HepG2 (cell line): ENCODE results near the gene SKIC2. TPM values are rescaled to one million over a fixed set of nuclear protein-coding genes. Genes with fewer than 3 reads are reported as not detected.

Experiments used
- AGO1 ChIP-seq: fragments of 200-400 bp; formaldehyde crosslinking; IDR thresholded peaks from 2 replicates; pipeline ENCODE4 v1.6.1; 2017; ENCODE audit warnings: mild to moderate bottlenecking, low read depth, low read length, moderate library complexity; ENCODE audit not compliant: poor library complexity, severe bottlenecking
- AKAP8 ChIP-seq: sonication (generic); formaldehyde crosslinking; IDR thresholded peaks from 2 replicates; pipeline ENCODE4 v1.5.1; 2020; ENCODE audit warnings: mild to moderate bottlenecking, missing genetic modification reagents
- KAT8 ChIP-seq: IDR thresholded peaks from 2 replicates; pipeline ENCODE4 v1.6.1; 2016; ENCODE audit warnings: missing genetic modification reagents, missing compliant biosample characterization
- MEIS1 ChIP-seq: sonication (generic); formaldehyde crosslinking; IDR thresholded peaks from 2 replicates; pipeline ENCODE4 v1.9.0; 2021; ENCODE audit warnings: mild to moderate bottlenecking, missing genetic modification reagents, moderate library complexity, borderline replicate concordance
- ONECUT2 ChIP-seq: sonication (generic); formaldehyde crosslinking; IDR thresholded peaks from 2 replicates; pipeline ENCODE4 v1.4.0; 2020; ENCODE audit warnings: missing genetic modification reagents
- PBX3 ChIP-seq: sonication (generic); formaldehyde crosslinking; IDR thresholded peaks from 2 replicates; pipeline ENCODE4 v1.8.1; 2023; ENCODE audit warnings: missing genetic modification reagents, inconsistent platforms, borderline replicate concordance
- PLSCR1 ChIP-seq: sonication (generic); formaldehyde crosslinking; IDR thresholded peaks from 2 replicates; pipeline ENCODE4 v1.5.0; 2020; ENCODE audit warnings: missing genetic modification reagents, mild to moderate bottlenecking, borderline replicate concordance
- RFX5 ChIP-seq: IDR thresholded peaks from 2 replicates; pipeline ENCODE4 v1.6.1; 2011; ENCODE audit warnings: low read depth, low read length, improper control_type of control experiment
- TBP ChIP-seq: sonication (generic); formaldehyde crosslinking; IDR thresholded peaks from 2 replicates; pipeline ENCODE4 v1.5.0; 2020; ENCODE audit warnings: missing genetic modification reagents
- ZC3H4 ChIP-seq: sonication (generic); formaldehyde crosslinking; IDR thresholded peaks from 2 replicates; pipeline ENCODE4 v1.4.0; 2020; ENCODE audit warnings: missing genetic modification reagents, borderline replicate concordance
- ZMAT5 ChIP-seq: sonication (generic); formaldehyde crosslinking; IDR thresholded peaks from 2 replicates; pipeline ENCODE4 v1.5.0; 2020; ENCODE audit warnings: mild to moderate bottlenecking, low read depth, missing genetic modification reagents, borderline replicate concordance
- ZNF225 ChIP-seq: sonication (generic); formaldehyde crosslinking; IDR thresholded peaks from 2 replicates; pipeline ENCODE4 v1.4.0; 2020; ENCODE audit warnings: mild to moderate bottlenecking, missing genetic modification reagents
- ZNF251 ChIP-seq: sonication (generic); formaldehyde crosslinking; IDR thresholded peaks from 2 replicates; pipeline ENCODE4 v1.9.0; 2021; ENCODE audit warnings: mild to moderate bottlenecking, missing genetic modification reagents
- ZNF407 ChIP-seq: sonication (generic); formaldehyde crosslinking; IDR thresholded peaks from one replicate; pipeline ENCODE4 v1.5.1; 2020; ENCODE audit warnings: mild to moderate bottlenecking, missing genetic modification reagents; ENCODE audit errors: not compliant biosample characterization
- ZNF451 ChIP-seq: sonication (generic); formaldehyde crosslinking; IDR thresholded peaks from 2 replicates; pipeline ENCODE4 v1.5.0; 2020; ENCODE audit warnings: mild to moderate bottlenecking, missing genetic modification reagents
- ZNF616 ChIP-seq: sonication (generic); formaldehyde crosslinking; IDR thresholded peaks from 2 replicates; pipeline ENCODE4 v1.5.0; 2020; ENCODE audit warnings: low read depth, mild to moderate bottlenecking, missing genetic modification reagents
- ZUFSP ChIP-seq: sonication (generic); formaldehyde crosslinking; IDR thresholded peaks from 2 replicates; pipeline ENCODE4 v1.9.0; 2021; ENCODE audit warnings: missing genetic modification reagents, mild to moderate bottlenecking, borderline replicate concordance
- polyA plus RNA-seq, 8 experiments: library from polyadenylated mRNA; depleted of rRNA in 3 of 8; stranded (reverse) in 7 of 8; unstranded in 1 of 8; fragments of >200 nt; fragmentation: Illumina TruSeq in 4 of 8; extraction: Trizol in 4 of 8; gene quantifications; 2 replicates each; pipeline versions ENCODE4 v1.2.1 to v1.2.3, GENCODE V29; 2011 to 2016; ENCODE audit warnings: low read depth in 4 of 8, missing spikeins in 1 of 8, mixed read lengths in 1 of 8; ENCODE audit not compliant: insufficient read depth in 1 of 8
- total RNA-seq, 5 experiments: library from RNA; depleted of rRNA; stranded (reverse); fragments of >200 nt; fragmentation: Illumina TruSeq; extraction: Trizol; gene quantifications; 2 replicates each; pipeline ENCODE4 v1.2.3, GENCODE V29; 2016; ENCODE audit warnings: low read depth in 1 of 5

SKIC2 gene
- total and polyA plus RNA-seq, 2 of the 13 experiments (the other 11 are each of a cell fraction or from before 2014, with no cell fraction given) = 67.1 to 68.4 TPM

- TF ChIP-seq AKAP8 (CRISPR knock-in tag) (peak; percentile 56; the same call in 1 of the 2 replicates), ZNF616 (CRISPR knock-in tag) (no peak), RFX5 (no peak), ZC3H4 (no peak), ZNF451 (CRISPR knock-in tag) (0 out of 2 replicates have a peak, but pooled peaks have one; percentile 36), ZNF407 (no peak), ZNF251 (CRISPR knock-in tag) (no peak), PBX3 (CRISPR knock-in tag) (no peak), ONECUT2 (CRISPR knock-in tag) (peak; percentile 86), PLSCR1 (CRISPR knock-in tag) (no peak), MEIS1 (CRISPR knock-in tag) (no peak), ZMAT5 (CRISPR knock-in tag) (no peak), ZNF225 (CRISPR knock-in tag) (no peak), AGO1 (no peak), KAT8 (peak; percentile 87), TBP (no peak), ZUFSP (CRISPR knock-in tag) (no peak)
Measured at GRCh38 chr6:31927242-31927862, 31.6 kb upstream of the SKIC2 start, which contains the start of gene C2 (continued).
